SK-N-SH (cell line): ENCODE results near the gene CCNG2. TPM values are rescaled to one million over a fixed set of nuclear protein-coding genes. Genes with fewer than 3 reads are reported as not detected.

ENCODE experiments used
- CTCF ChIA-PET: fragments of 300-600, 350-600 bp; formaldehyde crosslinking; extraction: SDS; loops from one replicate; lab custom pipeline; 2021; lab: Yijun Ruan, JAX
- POLR2A ChIA-PET: fragments of 350-600 bp; sonication (Branson Sonifier 250); formaldehyde crosslinking; extraction: SDS; loops from one replicate; lab custom pipeline; 2020; ENCODE audit warnings: antibody characterized with exemption, inconsistent platforms; lab: Yijun Ruan, JAX
- DNase-seq: peaks from one replicate; pipeline ENCODE4 v3.0.0; 2012
- H2AFZ ChIP-seq: fragments of 200-600 bp; sonication (generic); 2 replicates; pipeline ENCODE4 v1.8.1; 2016; ENCODE audit warnings: antibody characterized with exemption, mild to moderate bottlenecking, low read depth
- H3F3A ChIP-seq: fragments of 200-600 bp; sonication (generic); replicated peaks from 2 replicates; pipeline ENCODE3; 2016; ENCODE audit warnings: antibody characterized with exemption, mild to moderate bottlenecking; ENCODE audit not compliant: insufficient read depth
- H3K27ac ChIP-seq, 2 experiments: fragments of 200-500 bp in 1 of 2; fragments of 200-600 bp in 1 of 2; sonication (Bioruptor generic) in 1 of 2; sonication (generic), shearing (Covaris generic) in 1 of 2; 2 replicates each; pipeline versions ENCODE4 v1.5.1 to v1.6.1; 2014 to 2016; ENCODE audit warnings: low read depth in 2 of 2, inconsistent platforms in 1 of 2, low read length in 1 of 2, mild to moderate bottlenecking in 1 of 2, mixed read lengths in 1 of 2
- H3K27me3 ChIP-seq: fragments of 200-600 bp; sonication (generic), shearing (Covaris generic); 2 replicates; pipeline ENCODE4 v1.6.1; 2016; ENCODE audit warnings: mixed run types; ENCODE audit not compliant: insufficient read depth
- H3K36me3 ChIP-seq, 2 experiments: fragments of 200-500 bp in 1 of 2; fragments of 200-600 bp in 1 of 2; sonication (Bioruptor generic) in 1 of 2; sonication (generic) in 1 of 2; replicated peaks in 1 of 2; 2 replicates each; pipeline versions ENCODE3 to v1.5.1; 2014 to 2016; ENCODE audit warnings: low read length in 1 of 2, mild to moderate bottlenecking in 1 of 2; ENCODE audit not compliant: insufficient read depth in 2 of 2, control insufficient read depth in 1 of 2
- H3K4me1 ChIP-seq, 2 experiments: fragments of 200-500 bp in 1 of 2; fragments of 200-600 bp in 1 of 2; sonication (Bioruptor generic) in 1 of 2; sonication (generic), shearing (Covaris generic) in 1 of 2; 2 replicates each; pipeline versions ENCODE4 v1.5.1 to v1.6.1; 2014 to 2016; ENCODE audit warnings: low read depth in 1 of 2, low read length in 1 of 2, mixed run types in 1 of 2; ENCODE audit not compliant: insufficient read depth in 2 of 2, control insufficient read depth in 1 of 2
- H3K4me2 ChIP-seq: fragments of 200-600 bp; sonication (generic), shearing (Covaris generic); 2 replicates; pipeline ENCODE4 v1.6.1; 2017; ENCODE audit warnings: mixed run types
- H3K4me3 ChIP-seq, 2 experiments: fragments of 200-500 bp in 1 of 2; fragments of 200-600 bp in 1 of 2; sonication (Bioruptor generic) in 1 of 2; sonication (generic), shearing (Covaris generic) in 1 of 2; 2 replicates each; pipeline versions ENCODE4 v1.5.1 to v1.8.1; 2014 to 2016; ENCODE audit warnings: low read depth in 2 of 2, inconsistent platforms in 1 of 2, low read length in 1 of 2, mild to moderate bottlenecking in 1 of 2, mixed read lengths in 1 of 2, moderate library complexity in 1 of 2
- H3K79me2 ChIP-seq: fragments of 200-600 bp; sonication (generic); 2 replicates; pipeline ENCODE4 v1.8.1; 2017; ENCODE audit warnings: mild to moderate bottlenecking; ENCODE audit not compliant: insufficient read depth
- H3K9ac ChIP-seq: fragments of 200-600 bp; sonication (generic); 2 replicates; pipeline ENCODE4 v1.6.1; 2017; ENCODE audit warnings: mixed run types
- H3K9me2 ChIP-seq: fragments of 200-600 bp; sonication (generic); 2 replicates; pipeline ENCODE4 v1.6.1; 2017; ENCODE audit warnings: mixed run types
- H3K9me3 ChIP-seq: fragments of 200-600 bp; sonication (generic); 2 replicates; pipeline ENCODE4 v1.6.1; 2017; ENCODE audit warnings: mixed run types, mild to moderate bottlenecking, moderate library complexity
- H4K20me1 ChIP-seq: fragments of 200-600 bp; sonication (generic); 2 replicates; pipeline ENCODE4 v1.6.1; 2017; ENCODE audit warnings: mild to moderate bottlenecking, mixed run types; ENCODE audit not compliant: insufficient read depth
- EP300 ChIP-seq, 2 experiments: IDR thresholded peaks; 2 replicates each; pipeline versions ENCODE4 v1.4.0 to v1.6.1; 2012; ENCODE audit warnings: borderline replicate concordance in 1 of 2, low read depth in 1 of 2, low read length in 1 of 2
- FOSL2 ChIP-seq: IDR thresholded peaks from 2 replicates; pipeline ENCODE4 v1.4.0; 2012; ENCODE audit warnings: low read depth, mild to moderate bottlenecking, moderate library complexity, borderline replicate concordance
- GATA2 ChIP-seq: sonication (generic); formaldehyde crosslinking; IDR thresholded peaks from 2 replicates; pipeline ENCODE4 v1.5.0; 2020; ENCODE audit warnings: mild to moderate bottlenecking, missing genetic modification reagents
- IRF3 ChIP-seq: fragments of 150-350 bp; IDR thresholded peaks from 2 replicates; pipeline ENCODE4 v1.6.1; 2016; ENCODE audit warnings: mild to moderate bottlenecking, low read depth, low read length
- NFIC ChIP-seq: IDR thresholded peaks from 2 replicates; pipeline ENCODE4 v1.4.0; 2012; ENCODE audit warnings: borderline replicate concordance
- NRF1 ChIP-seq: IDR thresholded peaks from 2 replicates; pipeline ENCODE4 v1.6.1; 2012; ENCODE audit warnings: low read depth, mild to moderate bottlenecking, low read length
- POLR2AphosphoS5 ChIP-seq: IDR thresholded peaks from 2 replicates; pipeline ENCODE4 v1.6.1; 2012; ENCODE audit warnings: low read depth, low read length
- RCOR1 ChIP-seq: fragments of 150-350 bp; IDR thresholded peaks from 2 replicates; pipeline ENCODE4 v1.6.1; 2017; ENCODE audit warnings: antibody characterized with exemption, low read length
- REST ChIP-seq: IDR thresholded peaks from 2 replicates; pipeline ENCODE4 v1.6.1; 2012; ENCODE audit warnings: mild to moderate bottlenecking, low read depth, low read length, moderate library complexity
- RFX5 ChIP-seq: IDR thresholded peaks from 2 replicates; pipeline ENCODE4 v1.6.1; 2012; ENCODE audit warnings: mild to moderate bottlenecking, improper control_type of control experiment, low read length
- SMC3 ChIP-seq: IDR thresholded peaks from 2 replicates; pipeline ENCODE4 v1.6.1; 2012; ENCODE audit warnings: low read depth, low read length, improper control_type of control experiment
- TAF1 ChIP-seq: IDR thresholded peaks from 2 replicates; pipeline ENCODE4 v1.6.1; 2012; ENCODE audit warnings: low read depth, mild to moderate bottlenecking, low read length, moderate library complexity, borderline replicate concordance
- TEAD4 ChIP-seq: IDR thresholded peaks from 2 replicates; pipeline ENCODE4 v1.4.0; 2012; ENCODE audit warnings: mild to moderate bottlenecking, borderline replicate concordance; ENCODE audit not compliant: insufficient read depth
- USF1 ChIP-seq: IDR thresholded peaks from 2 replicates; pipeline ENCODE4 v1.4.0; 2012; ENCODE audit warnings: low read depth, borderline replicate concordance
- WGBS: methylation state at CpG from one replicate; pipeline ENCODE4 v1.1.6; 2017; ENCODE audit warnings: low lambda C conversion rate; 5-methylcytosine and 5-hydroxymethylcytosine counted together
- polyA plus RNA-seq, 3 experiments: library from polyadenylated mRNA; depleted of rRNA; stranded (reverse); fragments of >200 nt; gene quantifications; 2 replicates each; pipeline ENCODE4 v1.2.3, GENCODE V29; 2012
- TF ChIP-seq, protein P1 (sequence below): IDR thresholded peaks from 2 replicates; pipeline ENCODE4 v1.4.0; 2012; ENCODE audit warnings: low read depth, borderline replicate concordance
- TF ChIP-seq, protein P2 (sequence below): IDR thresholded peaks from 2 replicates; pipeline ENCODE4 v1.4.0; 2012; ENCODE audit warnings: low read depth
- TF ChIP-seq, protein P3 (sequence below): fragments of 200-600 bp; sonication (generic); IDR thresholded peaks from 2 replicates; pipeline ENCODE4 v1.6.1; 2017; ENCODE audit warnings: antibody characterized with exemption, mild to moderate bottlenecking, moderate library complexity

Gene CCNG2
- polyA plus RNA-seq, 1 of the 3 experiments (the other 2 are of a cell fraction), result 8.9 TPM

DNA sequence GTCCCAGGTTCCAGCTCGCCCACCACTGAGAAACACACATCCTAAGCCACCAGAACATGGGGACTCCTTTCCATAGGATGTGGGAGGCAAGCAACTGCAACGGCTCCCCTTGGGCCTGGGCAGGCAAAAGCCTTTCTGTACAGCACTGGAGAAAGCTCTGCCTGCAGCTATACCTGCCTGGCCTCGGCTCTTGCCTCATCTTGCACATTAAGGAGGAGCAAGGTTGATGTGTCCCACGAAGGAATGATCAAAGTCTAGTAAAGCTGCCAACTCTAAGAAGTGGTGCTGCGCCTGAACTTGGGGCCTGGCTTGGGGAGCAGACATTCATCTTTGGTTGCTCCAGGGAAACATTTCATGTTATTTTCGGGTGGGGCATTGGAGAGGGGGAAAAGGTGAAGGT, 19.6 kb downstream of the CCNG2 start:
- no peaks in the 10 kb centered on the region for H3K9me2 ChIP-seq
- no peak overlapping the region for H3K4me3 ChIP-seq
- POLR2A ChIA-PET, result no interaction called here
- no peak overlapping the region for H3K27ac ChIP-seq
- CTCF ChIA-PET, result interaction anchor here (3.1 kb wide), 1 partner anchor 27 kb away, joined by 10 read pairs; no protein-coding TSS in a partner anchor
- H3F3A ChIP-seq, result no peaks in the 10 kb centered on the region
- no peaks in the 10 kb centered on the region for H3K9me3 ChIP-seq
- no peaks in the 10 kb centered on the region; the same call in 1 of the 2 replicates for H3K27me3 ChIP-seq
- no peaks in the 10 kb centered on the region for H3K36me3 ChIP-seq
- no peaks in the 10 kb centered on the region for H3K4me1 ChIP-seq
- H3K9ac ChIP-seq, result no peak overlapping the region
- 14% methylated on average over 5 of the region's 6 CpGs for WGBS
- no peak for DNase-seq
- H2AFZ ChIP-seq, result no peak overlapping the region
- TF ChIP-seq TAF1 (no peak), RCOR1 (no peak), SMC3 (no peak), GATA2 (CRISPR knock-in tag) (no peak), FOSL2 (no peak), USF1 (no peak), RFX5 (no peak), IRF3 (no peak), POLR2AphosphoS5 (no peak), EP300 (IDR thresholded peaks at IDR 0.05; ENCODE audit: borderline replicate concordance in 1 of 2, low read depth in 1 of 2, low read length in 1 of 2) (no peak), TEAD4 (no peak), NFIC (no peak), NRF1 (no peak), REST (no peak)
- TF ChIP-seq, protein P1, sequence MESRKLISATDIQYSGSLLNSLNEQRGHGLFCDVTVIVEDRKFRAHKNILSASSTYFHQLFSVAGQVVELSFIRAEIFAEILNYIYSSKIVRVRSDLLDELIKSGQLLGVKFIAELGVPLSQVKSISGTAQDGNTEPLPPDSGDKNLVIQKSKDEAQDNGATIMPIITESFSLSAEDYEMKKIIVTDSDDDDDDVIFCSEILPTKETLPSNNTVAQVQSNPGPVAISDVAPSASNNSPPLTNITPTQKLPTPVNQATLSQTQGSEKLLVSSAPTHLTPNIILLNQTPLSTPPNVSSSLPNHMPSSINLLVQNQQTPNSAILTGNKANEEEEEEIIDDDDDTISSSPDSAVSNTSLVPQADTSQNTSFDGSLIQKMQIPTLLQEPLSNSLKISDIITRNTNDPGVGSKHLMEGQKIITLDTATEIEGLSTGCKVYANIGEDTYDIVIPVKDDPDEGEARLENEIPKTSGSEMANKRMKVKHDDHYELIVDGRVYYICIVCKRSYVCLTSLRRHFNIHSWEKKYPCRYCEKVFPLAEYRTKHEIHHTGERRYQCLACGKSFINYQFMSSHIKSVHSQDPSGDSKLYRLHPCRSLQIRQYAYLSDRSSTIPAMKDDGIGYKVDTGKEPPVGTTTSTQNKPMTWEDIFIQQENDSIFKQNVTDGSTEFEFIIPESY, result no peak
- TF ChIP-seq, protein P2, sequence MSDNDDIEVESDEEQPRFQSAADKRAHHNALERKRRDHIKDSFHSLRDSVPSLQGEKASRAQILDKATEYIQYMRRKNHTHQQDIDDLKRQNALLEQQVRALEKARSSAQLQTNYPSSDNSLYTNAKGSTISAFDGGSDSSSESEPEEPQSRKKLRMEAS, result no peak
- TF ChIP-seq, protein P3, sequence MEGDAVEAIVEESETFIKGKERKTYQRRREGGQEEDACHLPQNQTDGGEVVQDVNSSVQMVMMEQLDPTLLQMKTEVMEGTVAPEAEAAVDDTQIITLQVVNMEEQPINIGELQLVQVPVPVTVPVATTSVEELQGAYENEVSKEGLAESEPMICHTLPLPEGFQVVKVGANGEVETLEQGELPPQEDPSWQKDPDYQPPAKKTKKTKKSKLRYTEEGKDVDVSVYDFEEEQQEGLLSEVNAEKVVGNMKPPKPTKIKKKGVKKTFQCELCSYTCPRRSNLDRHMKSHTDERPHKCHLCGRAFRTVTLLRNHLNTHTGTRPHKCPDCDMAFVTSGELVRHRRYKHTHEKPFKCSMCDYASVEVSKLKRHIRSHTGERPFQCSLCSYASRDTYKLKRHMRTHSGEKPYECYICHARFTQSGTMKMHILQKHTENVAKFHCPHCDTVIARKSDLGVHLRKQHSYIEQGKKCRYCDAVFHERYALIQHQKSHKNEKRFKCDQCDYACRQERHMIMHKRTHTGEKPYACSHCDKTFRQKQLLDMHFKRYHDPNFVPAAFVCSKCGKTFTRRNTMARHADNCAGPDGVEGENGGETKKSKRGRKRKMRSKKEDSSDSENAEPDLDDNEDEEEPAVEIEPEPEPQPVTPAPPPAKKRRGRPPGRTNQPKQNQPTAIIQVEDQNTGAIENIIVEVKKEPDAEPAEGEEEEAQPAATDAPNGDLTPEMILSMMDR, result no peak
- no peaks in the 10 kb centered on the region for H3K79me2 ChIP-seq
- no peak overlapping the region for H3K4me2 ChIP-seq
- no peaks in the 10 kb centered on the region for H4K20me1 ChIP-seq
